ENCODE measurements around the gene SAPCD1.
"Not testable (repeated sequence)": the region's sequence is repeated elsewhere in the genome, so short reads cannot be mapped to it uniquely, and the experiment has no call there.

The SAPCD1 gene

DNA sequence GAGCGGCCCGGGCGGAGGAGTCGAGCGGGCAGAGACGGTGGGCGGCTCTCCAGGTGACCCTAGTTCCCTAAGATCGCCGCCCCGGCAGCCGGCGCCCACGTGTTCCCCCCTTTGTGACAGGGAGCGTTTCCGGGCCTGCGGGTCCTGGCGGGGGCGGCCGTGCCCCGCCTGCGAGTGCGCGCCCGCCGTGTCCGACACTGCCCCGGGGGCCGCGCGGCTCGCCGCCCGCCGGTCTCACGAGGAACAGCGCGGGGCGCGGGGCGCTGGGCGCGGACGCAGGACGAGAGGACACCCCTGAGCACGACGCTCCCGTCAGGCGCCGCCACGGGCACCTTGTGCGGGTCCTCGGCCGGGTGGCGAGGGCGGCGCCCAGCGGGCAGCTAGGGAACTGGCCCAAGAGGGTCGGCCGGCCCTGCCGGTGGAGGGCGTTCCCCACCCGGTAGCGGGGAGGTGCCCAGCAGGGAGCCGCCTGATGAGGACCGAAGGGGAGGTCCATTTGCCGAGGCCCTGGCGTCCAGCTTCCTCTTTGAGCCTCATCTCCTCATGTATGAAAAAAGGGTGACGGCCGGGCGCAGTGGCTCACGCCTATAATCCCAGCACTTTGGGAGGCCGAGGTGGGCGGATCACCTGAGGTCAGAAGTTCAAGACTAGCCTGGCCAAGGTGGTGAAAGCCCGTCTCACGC is 33.3 kb downstream of the SAPCD1 start, which contains the start of gene VARS1:
Gene VARS1, minus strand, starts transcription at position 137 of the 683 bp plus-strand sequence. CDS start 535 bp downstream, outside the sequence.
- Histone ChIP-seq H3K27me3 (no peaks in the 10 kb centered on the region), H3K36me3 (peaks cover 48% of the 10 kb centered on the region), H3K4me1 (peaks cover 75% of the 10 kb centered on the region), H4K20me1 (no peaks in the 10 kb centered on the region), H3K27ac (peak within 1 kb of the TSS; percentile 100), H3K9ac (peak within 1 kb of the TSS; percentile 99), H3K4me2 (peak within 1 kb of the TSS; percentile 93), H3K9me3 (no peaks in the 10 kb centered on the region), H3K4me3 (peak within 1 kb of the TSS; percentile 95)
- no peak for TF ChIP-seq Cebpa-rat (IDR thresholded peaks at IDR 0.05)

DNA sequence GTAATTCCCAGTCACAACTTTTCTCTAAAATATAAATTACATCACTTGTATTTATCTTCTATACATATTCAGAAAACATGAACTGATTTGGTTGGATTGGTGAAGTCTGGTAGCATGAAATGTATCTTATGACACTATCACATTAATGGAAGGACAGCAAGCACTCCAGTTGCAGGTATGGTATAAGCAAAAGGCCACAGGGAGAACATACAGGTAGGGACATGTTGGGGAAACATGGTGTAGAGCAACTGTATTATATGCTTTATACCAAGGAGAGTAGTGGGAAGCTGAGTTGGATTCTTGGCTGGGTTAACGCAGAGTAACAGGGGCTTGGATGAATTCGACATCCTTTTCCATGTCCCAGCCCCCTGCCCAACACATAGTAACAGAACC is 34.5 kb downstream of the SAPCD1 start:
- Histone ChIP-seq H3K4me3 (no peak overlapping the region), H3K27ac (peak overlapping the region; percentile 100), H3K4me2 (peak overlapping the region; percentile 93), H3K9me3 (no peaks in the 10 kb centered on the region), H3K27me3 (no peaks in the 10 kb centered on the region), H3K36me3 (peaks cover 48% of the 10 kb centered on the region), H4K20me1 (no peaks in the 10 kb centered on the region), H3K4me1 (peaks cover 63% of the 10 kb centered on the region), H3K9ac (0 out of 2 replicates have a peak overlapping the region, but pooled peaks have one; percentile 59)
- TF ChIP-seq Cebpa-rat (IDR thresholded peaks at IDR 0.05): no peak

DNA sequence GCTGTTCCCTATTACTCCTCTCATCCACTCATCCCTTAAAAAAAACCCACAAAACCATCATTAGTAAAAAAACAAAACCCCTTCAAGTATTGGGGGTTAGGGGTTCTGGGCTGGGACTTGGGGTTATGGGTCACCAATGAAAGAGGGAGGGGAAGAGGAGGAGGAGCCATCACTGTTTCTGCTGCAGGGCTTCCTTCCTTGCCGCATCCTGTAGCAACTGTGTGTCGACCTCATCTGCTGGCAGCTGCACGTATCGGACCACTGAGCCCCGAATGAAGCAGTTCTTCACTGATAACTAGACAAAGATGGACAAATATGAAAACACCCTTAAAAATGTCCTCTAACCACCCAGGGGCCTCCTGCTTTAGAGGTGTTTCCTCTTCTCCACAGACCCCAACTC is 35.1 kb downstream of the SAPCD1 start:
- Histone ChIP-seq H3K27me3 (no peaks in the 10 kb centered on the region), H3K9ac (peak overlapping the region; percentile 59), H3K4me3 (peak overlapping the region; percentile 36; the same call in 1 of the 2 replicates), H4K20me1 (no peaks in the 10 kb centered on the region), H3K4me2 (peak overlapping the region; percentile 93), H3K4me1 (peaks cover 57% of the 10 kb centered on the region), H3K9me3 (no peaks in the 10 kb centered on the region), H3K36me3 (peaks cover 48% of the 10 kb centered on the region), H3K27ac (peak overlapping the region; percentile 100)
- TF ChIP-seq Cebpa-rat (IDR thresholded peaks at IDR 0.05): no peak

DNA sequence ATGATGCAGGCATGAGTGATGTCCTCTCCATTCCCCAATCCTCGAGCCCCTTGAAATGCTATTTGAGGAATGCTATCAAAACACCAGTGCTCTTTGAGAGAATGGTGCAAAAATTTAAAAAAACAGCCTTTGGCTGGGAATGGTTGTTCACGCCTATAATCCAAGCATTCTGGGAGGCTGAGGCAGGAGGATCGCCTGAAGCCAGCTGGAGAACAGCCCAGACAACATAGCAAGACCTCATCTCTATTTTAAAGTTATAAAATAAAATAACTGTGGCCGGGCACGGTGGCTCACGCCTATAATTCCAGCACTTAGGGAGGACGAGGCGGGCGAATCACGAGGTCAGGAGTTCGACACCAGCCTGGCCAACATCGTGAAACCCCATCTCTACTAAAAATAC is 37.3 kb downstream of the SAPCD1 start:
- Histone ChIP-seq H3K4me3 (no peak overlapping the region), H3K36me3 (peaks cover 64% of the 10 kb centered on the region), H3K9ac (no peak overlapping the region), H3K4me2 (no peak overlapping the region), H3K4me1 (peaks cover 53% of the 10 kb centered on the region), H4K20me1 (no peaks in the 10 kb centered on the region), H3K27ac (no peak overlapping the region), H3K27me3 (no peaks in the 10 kb centered on the region), H3K9me3 (no peaks in the 10 kb centered on the region)
- no peak for TF ChIP-seq Cebpa-rat (IDR thresholded peaks at IDR 0.05)

DNA sequence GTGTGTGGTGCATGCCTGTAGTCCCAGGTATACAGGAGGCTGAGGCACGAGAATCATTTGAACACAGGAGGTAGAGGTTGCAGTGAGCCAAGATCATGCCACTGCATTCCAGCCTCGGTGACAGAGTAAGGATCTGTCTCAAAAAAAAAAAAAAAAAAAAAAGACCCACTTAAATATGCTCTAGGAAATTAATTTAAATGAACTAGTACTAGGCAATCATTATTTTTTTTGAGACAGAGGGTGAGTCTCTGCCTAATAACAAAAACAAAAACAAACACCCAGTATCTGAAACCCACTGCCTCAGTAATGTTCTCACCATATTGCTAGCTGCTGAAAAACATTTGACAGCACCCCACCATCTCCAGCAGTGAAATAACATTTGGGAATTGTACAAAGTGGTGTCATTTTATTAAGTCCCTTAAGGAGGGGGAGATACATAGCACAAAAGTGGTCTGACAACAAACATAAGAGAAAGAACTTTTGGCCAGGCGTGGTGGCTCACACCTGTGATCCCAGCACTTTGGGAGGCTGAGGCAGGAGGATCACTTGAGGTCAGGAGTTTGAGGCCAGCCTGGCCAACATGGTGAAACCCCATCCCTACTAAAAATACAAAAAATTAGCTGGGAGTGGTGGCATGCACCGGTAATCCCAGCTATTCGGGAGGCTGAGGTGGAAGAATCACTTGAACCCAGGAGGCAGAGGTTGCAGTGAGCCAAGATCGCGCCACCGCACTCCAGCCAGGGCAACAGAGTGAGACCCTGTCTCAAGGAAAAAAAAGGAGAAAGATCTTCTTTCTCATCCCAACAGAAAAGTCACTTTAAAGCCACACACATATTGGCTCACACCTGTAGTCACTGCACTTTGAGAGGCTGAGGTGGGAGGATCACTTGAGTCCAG is 38.8 kb downstream of the SAPCD1 start:
- not testable (repeated sequence) for H3K27me3 ChIP-seq, H4K20me1 ChIP-seq, H3K9me3 ChIP-seq, H3K4me3 ChIP-seq, H3K4me2 ChIP-seq, H3K9ac ChIP-seq, H3K27ac ChIP-seq
- peaks cover 71% of the 10 kb centered on the region for H3K36me3 ChIP-seq
- peaks cover 62% of the 10 kb centered on the region for H3K4me1 ChIP-seq

DNA sequence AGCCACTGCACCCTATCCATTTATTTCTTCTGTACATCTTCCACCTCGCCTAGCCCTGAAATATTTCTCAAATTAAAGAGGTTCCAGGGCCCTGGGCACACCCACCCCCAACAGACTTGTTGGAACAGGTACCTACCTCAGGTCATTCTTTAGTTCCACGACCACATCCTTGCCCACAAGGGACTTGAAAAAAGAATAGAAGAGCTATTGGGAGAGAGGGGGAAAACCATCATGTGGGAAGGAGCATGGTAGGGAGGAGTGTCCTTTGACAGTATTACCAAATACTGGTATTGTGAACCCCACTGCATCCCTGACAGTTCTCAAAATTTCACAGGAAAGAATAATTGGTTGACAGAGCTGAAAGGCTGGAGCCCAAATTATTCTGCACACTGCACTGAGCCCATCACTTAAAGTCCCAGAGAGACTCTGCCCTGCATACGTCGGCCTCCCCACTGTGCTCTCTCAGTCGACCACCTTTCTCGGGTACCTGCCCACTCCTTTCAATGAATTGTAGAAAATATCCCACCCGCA is 43.5 kb downstream of the SAPCD1 start:
- no peak for TF ChIP-seq Cebpa-rat (IDR thresholded peaks at IDR 0.05)
- Histone ChIP-seq H3K9ac (peak overlapping the region; percentile 88), H3K4me3 (peak overlapping the region; percentile 78), H4K20me1 (no peaks in the 10 kb centered on the region), H3K4me2 (peak overlapping the region; percentile 93), H3K27ac (peak overlapping the region; percentile 92), H3K27me3 (no peaks in the 10 kb centered on the region), H3K9me3 (no peaks in the 10 kb centered on the region), H3K36me3 (peaks cover 45% of the 10 kb centered on the region), H3K4me1 (peaks cover 35% of the 10 kb centered on the region)

DNA sequence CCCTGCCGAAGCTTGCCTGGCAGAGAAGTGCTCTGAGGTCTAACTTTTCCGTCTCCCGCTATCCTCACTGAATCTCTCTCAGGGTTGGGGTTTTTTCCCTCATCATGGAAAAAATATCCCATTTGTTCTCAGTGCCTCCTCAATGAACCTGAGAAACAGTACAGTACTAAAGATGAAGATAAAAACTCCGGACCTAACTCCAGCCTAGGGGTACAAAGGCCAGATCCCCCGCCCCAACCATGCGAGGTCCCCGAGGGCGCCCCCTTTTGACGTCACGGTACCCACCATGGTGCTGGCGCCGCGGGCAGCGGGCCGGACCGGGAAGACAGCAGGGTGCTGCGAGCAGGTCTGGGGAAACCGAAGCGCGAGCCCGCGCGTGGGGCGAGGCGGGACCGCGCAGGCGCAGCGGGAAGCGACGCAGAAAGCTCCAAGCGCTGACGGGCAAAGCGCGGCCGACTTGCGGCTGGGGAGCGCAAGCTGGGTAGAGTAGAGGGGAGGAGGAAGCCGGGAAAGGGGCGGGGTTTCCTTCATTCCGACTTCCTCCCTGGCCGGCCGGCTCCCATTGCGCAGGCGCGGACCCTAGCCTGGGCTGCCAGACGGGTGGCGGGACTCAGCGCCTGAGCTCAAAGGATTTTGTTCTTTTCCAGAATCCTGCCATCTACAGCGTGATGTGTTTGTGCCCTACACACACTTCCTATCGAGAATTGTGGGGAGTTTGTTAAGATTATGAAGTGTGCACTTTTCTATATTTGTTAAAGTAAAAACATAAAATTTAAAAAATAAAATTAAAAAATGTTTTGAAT is 44.2 kb downstream of the SAPCD1 start, which contains the start of gene LSM2:
Gene LSM2, minus strand, starts transcription at position 497 of the 803 bp plus-strand sequence. Its CDS starts 209 bp downstream, at position 288.
- no peak for TF ChIP-seq Cebpa-rat (IDR thresholded peaks at IDR 0.05)
- H3K27ac ChIP-seq: peak within 1 kb of the TSS; percentile 92
- H3K9me3 ChIP-seq: no peaks in the 10 kb centered on the region
- H3K4me2 ChIP-seq: peak within 1 kb of the TSS; percentile 93
- H3K4me1 ChIP-seq: peaks cover 35% of the 10 kb centered on the region
- peaks cover 38% of the 10 kb centered on the region for H3K36me3 ChIP-seq
- H3K4me3 ChIP-seq: peak within 1 kb of the TSS; percentile 78
- no peaks in the 10 kb centered on the region for H4K20me1 ChIP-seq
- H3K9ac ChIP-seq: peak within 1 kb of the TSS; percentile 88
- H3K27me3 ChIP-seq: no peaks in the 10 kb centered on the region

DNA sequence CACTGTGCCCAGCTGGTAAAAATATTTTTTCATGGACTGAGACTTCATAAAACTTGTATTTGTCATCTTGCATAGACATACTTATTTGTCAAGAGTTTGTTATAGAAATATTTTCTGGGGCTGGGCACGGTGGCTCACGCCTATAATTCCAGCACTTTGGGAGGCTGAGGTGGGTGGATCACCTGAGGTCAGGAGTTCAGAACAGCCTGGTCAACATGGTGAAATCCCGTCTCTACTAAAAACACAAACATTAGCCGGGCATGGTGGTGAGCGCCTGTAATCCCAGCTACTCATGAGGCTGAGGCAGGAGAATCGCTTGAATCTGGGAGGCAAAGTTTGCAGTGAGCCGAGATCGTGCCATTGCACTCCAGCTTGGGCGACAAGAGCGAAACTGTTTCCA is 46.1 kb downstream of the SAPCD1 start:
- not testable (repeated sequence) for H3K4me2 ChIP-seq, H3K4me3 ChIP-seq, H3K9me3 ChIP-seq, H4K20me1 ChIP-seq, H3K27ac ChIP-seq, H3K9ac ChIP-seq
- peaks cover 39% of the 10 kb centered on the region for H3K4me1 ChIP-seq
- peaks cover 13% of the 10 kb centered on the region for H3K27me3 ChIP-seq
- H3K36me3 ChIP-seq: peaks cover 19% of the 10 kb centered on the region

DNA sequence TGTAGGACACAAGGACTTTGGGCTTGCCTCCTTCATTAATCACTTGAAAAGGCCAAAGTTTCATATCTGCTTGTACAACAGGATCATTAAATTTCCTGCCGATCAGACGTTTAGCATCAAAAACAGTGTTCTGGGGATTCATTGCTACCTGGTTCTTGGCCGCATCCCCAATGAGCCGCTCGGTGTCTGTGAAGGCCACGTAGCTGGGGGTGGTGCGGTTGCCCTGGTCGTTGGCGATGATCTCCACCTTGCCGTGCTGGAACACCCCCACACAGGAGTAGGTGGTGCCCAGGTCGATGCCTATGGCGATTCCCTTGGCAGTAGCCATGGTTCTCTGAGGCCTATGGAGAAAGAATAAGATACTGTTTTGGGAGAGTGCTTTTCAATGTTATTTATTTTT is 49.2 kb downstream of the SAPCD1 start:
- no peaks in the 10 kb centered on the region for H4K20me1 ChIP-seq
- no peak for TF ChIP-seq Cebpa-rat (IDR thresholded peaks at IDR 0.05)
- H3K36me3 ChIP-seq: no peaks in the 10 kb centered on the region
- no peaks in the 10 kb centered on the region for H3K9me3 ChIP-seq
- no peak overlapping the region for H3K9ac ChIP-seq
- H3K4me3 ChIP-seq: no peak overlapping the region
- no peak overlapping the region for H3K27ac ChIP-seq
- no peak overlapping the region for H3K4me2 ChIP-seq
- H3K27me3 ChIP-seq: peaks cover 34% of the 10 kb centered on the region
- H3K4me1 ChIP-seq: peaks cover 26% of the 10 kb centered on the region

Data from BLaER1 (cell line).